GM18499 (cell line): ENCODE measurements around the gene KCNJ6.
"Not testable (repeated sequence)": the region's sequence is repeated elsewhere in the genome, so short reads cannot be mapped to it uniquely, and the experiment has no call there.

Experiments
- ATAC-seq: cut with Tn5 transposase; IDR thresholded peaks from one replicate; pipeline ENCODE4 v1.9.1; 2021; ENCODE audit warnings: moderate number of reproducible peaks; ENCODE audit not compliant: insufficient read depth, unreplicated experiment

Gene KCNJ6

DNA sequence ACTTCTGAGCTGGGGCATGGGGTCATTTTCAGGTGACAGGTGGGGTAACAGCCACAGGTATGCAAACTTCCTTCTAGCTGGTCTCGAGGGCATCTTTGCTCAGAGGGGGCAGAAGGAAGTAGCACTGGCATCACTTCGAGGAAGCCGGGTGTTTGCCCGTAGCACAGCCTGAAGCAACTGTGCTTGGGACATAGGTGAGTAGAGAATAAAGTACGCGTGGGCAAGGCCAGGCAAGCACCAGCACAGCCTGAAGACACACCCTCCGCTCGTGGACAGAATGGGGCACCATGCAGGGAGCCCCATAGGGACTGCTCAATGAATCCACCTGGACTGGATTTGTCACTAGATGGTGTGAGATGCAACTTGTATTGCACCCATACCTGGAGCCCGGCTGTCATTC is 167.1 kb downstream of the KCNJ6 start:
- ATAC-seq = no peak

DNA sequence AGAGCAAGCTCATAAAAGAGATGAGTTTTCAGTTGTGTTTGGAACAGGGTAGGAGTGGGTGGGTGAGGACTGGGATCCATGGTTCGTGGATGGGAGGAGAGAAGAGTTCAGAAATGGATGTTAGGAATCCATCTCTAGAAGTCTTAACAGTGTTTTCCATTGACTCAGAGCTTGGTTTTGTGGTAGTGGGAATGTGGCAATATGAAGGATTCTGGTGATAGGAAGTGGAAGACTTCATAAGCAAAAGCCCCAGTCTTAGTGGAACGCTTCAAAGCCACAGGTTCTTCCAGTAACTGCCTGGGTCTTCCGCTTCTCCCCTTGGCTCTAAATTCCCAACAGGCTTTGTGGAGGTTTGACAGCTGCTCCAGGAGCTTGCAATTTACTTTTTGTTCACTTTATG is 167.9 kb downstream of the KCNJ6 start:
- ATAC-seq = no peak

DNA sequence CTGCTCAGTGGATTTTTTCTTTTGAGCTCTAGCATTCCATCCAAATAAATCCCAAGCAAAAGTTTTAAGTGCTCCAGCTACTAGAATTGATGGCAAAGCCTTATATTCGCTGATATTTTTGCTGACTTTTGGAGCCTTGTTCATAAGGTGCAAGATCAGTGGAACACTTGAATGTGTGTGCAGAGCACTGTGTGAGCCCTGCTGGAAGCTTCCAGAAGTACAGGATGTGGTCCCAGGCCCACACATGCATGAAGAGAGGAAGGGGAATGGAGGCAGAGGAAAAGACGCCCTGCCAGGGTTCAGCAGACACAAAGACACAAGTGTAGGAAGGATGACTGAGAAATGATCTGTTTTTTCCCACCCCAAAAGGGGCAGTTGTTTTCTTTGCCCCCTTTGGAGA is 169.4 kb downstream of the KCNJ6 start:
- no peak for ATAC-seq

DNA sequence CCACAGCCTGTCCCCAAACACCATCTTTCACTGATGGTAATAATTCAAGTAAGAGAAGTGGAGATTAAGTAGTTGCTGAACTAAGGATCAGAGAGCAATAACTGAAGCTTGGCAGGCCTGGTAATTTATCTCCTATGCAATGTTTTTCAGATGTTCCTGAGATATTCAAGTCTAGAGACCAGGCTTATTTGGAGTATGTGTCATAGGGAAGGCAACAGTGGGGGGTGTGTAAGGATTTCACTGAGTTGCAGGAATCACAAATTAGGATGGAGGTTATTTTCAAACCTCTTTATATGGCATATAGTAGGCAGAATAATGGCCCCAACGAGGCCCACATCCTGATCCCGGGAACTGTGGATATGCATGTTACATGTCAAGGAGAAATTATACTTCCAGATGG is 171.7 kb downstream of the KCNJ6 start:
- ATAC-seq = no peak

DNA sequence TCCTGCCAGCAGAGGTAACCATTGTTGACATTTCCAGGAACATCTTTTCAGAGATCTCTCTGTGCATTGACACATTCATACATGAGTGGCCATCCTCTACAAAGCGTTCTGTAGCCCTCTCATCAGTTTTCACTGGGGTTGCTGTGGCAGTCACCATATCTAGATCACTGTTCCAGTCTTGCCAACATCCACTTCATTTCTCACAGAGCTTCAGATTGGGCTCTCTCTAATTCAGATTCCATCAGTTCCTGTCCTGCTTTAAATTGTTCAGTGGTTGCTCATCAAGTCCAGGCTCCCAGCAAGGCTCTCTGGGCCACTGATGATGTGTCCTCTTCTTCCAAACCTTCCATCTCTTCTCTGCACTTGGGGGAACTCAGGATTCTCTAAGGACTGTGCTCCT is 173.7 kb downstream of the KCNJ6 start:
- no peak for ATAC-seq

DNA sequence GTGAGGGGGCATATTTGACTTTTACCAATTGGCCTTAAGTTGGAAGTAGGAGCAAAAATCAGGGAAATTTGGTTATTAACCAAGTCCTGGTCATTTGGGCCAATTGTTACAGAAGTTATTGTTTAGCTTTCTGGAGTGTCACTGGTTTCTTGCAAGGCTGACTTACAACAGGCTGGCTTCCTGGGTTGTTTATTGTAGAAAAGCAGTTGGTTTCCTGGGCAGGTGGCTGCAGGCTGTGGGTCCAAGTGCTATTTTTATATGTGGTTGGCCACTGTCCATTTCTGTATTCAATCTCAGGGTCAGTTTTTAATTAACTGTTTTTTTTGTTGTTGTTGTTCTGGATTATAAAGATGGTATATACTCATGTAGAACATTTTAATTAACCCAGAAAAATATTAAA is 174.1 kb downstream of the KCNJ6 start:
- no peak for ATAC-seq

DNA sequence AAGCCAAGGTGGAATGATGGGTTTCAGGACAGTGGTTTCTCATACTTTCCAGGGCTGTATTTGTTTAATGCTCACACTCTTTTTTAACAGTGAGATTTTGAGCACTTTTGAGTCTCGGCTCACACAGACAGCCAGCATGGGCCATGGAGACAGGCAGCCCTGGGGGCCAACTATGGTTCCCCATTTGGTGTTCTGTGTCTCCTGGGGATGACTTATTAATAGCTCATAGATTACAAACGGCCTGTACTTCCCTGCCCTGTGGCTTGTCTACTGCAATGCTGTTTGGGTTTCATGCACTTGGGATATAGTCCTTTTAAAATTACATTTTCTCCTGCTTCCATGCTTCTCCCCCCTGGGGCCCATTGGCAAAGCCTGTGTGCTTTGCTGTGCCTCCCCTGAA is 178.3 kb downstream of the KCNJ6 start:
- ATAC-seq = no peak

DNA sequence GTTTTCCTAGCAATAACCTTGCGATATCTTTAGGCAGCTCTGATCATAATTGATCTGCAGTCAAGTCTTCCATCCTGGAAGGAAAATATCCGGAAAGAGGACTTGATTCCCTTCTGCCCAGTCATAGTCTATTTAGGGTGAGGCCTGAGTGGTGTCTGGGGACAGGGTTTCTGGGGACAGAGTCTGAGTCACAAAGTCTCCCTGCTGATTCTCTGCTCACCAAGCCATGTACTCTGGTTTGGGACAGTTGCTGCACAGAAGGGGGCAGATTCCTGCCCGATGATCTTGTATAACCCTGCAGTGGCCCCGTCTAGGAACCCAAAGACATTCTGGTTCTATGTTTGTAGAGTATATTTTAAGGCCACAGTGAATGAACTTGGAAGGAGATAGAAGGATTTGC is 178.8 kb downstream of the KCNJ6 start:
- ATAC-seq = no peak

DNA sequence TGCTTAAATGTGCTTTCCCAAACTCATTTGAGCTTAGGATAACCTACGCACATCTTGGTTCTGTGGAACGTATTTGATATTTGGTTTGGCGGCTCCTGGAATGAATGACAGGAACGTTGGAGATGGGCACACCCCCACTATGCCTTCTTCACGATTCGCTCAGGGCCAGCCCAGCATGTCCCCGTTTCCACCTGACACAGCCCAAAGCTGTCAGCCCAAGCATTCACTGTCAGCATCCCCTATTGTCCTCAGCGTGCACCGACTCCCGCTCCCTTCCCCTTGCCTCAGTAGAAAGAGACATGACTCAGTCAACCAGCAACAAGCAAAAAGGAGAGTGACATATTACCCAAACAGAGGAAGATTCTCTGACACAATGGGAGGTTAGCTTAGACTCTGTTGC is 181.4 kb downstream of the KCNJ6 start:
- no peak for ATAC-seq

DNA sequence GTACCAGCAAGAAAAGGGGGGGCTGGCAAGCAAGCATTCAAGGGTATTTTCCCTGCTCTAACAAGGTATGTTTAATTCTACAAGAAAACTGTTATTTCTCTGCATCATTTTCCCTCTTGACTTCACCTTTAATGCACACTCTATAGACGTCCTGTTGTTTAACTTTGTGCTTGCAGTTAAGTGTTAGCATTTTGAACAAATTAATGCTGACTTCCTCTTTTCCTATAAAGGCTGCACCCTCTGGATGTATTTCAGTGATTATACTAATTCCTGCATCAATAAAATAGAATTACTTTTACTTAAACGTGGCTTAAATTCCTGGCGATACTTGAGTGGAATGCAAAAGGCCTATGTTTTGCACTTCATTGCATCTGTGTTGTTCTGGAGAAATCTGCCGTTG is 183.3 kb downstream of the KCNJ6 start:
- ATAC-seq = no peak

DNA sequence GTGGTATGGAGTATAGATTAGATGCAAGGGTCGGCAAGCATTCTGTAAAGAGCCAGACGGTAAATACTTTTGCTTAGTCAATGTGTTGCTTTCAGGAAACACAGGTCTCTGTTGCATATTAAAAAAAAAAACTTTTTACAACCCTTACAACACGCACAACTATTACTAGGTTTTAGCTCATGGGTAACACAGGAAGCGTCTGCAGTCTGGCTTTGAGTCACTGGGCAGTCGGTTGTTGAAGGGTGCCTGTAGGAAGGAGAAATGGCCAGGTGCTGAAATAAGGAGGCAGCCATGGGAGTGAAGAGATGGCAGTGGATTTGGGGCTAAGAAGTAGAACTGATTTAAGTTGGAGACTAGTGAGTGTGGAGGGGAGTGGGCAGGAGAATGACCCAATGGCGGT is 192.1 kb downstream of the KCNJ6 start:
- ATAC-seq = no peak

DNA sequence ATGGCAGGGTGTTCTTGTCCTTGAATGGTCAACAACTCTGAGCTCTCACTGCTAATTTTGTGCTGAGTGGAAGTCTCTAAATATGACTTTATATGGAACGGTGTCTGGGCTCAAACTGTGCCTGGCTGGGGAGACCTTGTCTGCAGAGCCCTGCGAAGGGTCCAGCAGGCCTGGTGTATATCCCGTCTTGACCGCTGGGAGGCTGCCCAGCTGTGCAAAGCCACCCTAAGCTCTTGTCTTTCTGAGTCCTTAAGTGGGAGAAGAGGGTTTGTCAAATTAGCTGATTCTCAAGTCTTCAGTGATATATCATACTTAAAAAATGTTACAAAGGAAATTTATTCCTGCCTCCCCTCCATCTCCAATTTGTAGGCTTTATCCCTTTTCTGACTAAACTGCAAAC is 198.7 kb downstream of the KCNJ6 start:
- no peak for ATAC-seq

DNA sequence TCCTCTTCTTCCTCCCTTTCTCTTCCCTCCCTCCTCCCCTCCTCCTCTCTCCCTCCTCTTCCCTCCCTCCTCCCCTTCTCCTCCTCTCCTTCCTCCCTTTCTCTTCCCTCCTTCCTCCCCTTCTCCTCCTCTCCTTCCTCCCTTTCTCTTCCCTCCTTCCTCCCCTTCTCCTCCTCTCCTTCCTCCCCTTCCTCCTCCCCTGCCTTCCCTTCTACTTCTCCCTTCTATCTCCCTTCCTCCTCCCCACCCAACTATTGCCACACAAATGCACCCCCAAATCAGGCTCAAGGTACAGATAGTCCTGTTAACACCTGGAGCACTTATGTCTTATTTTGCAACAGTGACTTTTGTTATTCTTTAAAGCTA is 203.7 kb downstream of the KCNJ6 start:
- not testable (repeated sequence) for ATAC-seq

DNA sequence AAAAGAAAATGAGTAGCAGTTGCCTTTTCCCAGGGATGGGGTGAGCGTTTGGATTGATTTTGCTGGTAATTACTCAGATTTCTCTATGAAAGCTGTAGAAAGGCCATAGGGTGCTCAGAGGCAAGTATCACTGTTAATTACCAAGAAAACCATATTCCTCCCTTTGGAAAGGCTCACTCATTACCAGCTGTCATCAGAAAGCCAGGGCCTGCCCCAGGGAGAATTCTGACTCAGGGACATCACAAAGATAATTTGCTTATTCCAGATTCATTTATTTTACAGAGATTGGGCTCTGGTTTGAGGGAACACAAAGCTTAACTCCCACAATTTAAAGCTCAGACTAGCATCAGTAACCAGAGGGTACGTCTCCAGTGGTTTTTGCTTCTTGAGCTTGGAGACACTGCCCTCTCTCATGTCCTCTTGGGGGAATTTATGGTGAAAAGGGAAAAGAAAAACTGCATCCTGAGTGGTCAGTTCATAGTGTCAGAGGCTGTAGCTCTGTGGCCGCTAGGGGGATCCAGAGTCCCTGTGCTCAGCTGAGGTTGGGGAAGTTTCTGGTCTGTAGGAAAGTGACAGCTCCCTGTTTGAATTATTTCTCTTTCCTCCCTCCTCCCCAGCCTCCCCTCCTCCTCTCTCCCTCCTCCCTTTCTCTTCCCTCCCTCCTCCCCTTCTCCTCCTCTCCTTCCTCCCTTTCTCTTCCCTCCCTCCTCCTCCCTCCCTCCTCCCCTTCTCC is 204.3 kb downstream of the KCNJ6 start:
- no peak for ATAC-seq

DNA sequence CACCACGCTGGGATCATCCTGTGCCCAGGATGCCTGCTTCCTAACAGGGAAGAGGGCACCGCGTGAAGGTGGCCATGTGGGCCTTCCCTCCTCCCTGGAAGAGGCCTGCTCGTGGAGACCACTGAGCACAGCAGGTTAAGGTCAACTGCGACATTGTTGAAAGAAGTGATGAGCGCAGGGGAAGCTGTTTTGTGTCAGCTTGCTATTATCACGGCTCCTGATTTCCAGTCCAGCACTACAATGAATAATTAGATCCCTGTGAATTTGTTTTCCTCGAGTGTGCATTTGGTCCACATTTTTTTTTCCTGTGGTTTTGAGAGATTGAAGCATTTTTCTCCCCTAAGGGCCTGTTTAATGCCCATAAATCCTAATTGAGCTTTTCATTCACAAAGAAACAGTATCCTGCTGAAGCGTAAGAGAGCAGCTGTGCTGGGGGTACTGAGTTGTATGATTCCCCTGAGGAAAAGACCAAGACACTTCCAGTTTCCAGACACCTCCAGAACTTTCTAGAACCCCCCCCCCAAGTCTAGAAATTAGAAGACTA is 204.9 kb downstream of the KCNJ6 start:
- ATAC-seq = no peak

DNA sequence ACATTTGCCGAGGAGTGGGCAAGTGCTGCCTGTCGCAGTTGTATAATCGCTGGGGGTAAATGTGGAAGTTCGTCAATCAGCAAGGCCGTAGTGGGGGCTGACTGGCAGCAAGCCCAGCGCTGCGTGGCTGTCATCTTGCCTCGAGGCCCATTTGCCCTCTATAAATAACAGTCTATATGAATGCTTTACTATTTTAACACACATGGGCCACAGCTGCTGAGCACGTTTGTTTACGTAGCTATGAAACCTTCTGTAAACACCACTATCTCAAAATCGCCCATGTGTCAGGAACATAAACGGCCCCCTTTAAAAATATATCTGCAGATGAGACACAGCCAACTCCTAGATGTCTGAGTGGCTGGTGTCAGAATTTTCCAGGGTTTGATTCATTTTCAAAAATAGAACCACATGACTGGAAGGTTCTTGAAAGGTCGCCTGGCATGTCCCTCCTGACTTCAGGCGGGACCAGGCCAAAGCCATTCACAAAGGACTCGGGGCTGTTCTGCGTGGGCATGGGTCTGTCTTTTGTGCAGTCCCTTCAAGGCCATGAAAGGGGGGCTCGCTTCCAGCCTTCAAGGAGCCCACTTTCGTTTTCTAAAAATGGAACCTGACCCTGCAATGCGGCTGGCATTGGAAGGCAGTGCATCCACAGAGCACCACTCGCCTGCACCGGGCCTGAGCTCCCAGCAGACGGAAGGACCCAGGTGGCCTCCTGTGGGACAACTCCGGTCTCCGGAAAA is 205.5 kb downstream of the KCNJ6 start:
- ATAC-seq = no peak

DNA sequence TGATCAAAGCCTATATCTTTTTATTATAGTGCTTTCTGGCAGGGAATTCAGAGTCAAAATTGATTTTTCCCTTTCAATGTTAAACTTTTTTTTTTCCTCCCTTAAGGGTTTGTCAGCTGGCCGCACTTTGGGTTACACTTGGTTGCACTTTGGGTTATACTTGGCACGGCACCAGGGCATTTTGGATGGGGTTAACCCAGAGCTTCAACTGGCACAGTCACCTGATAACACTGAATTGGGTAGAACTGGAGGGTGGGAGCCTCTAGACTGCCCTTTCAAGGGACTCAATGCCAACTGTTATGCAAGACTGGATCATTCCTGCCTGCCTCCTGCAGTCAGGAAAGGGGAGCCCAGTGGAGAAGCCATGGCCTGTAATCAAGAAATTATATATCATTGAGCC is 211.5 kb downstream of the KCNJ6 start:
- ATAC-seq = no peak

DNA sequence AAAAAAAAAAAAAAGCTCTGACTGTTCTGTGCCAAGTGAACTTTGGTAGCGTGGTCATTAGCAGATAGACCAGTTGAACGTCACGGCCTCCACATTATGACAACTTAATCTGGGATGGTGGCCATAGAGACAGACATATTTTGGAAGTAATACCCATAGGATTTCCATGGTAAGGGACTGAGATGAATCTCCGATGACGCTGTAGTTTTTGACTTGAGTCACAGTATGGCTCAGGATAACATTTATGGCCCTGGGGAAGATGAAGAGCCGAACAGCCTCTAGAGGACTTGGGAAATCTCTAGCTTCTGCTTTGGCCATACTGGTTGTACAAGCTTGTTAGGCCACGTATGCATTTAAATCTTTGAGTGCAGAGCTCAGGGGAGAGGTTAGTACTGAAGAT is 214.0 kb downstream of the KCNJ6 start:
- ATAC-seq = no peak

DNA sequence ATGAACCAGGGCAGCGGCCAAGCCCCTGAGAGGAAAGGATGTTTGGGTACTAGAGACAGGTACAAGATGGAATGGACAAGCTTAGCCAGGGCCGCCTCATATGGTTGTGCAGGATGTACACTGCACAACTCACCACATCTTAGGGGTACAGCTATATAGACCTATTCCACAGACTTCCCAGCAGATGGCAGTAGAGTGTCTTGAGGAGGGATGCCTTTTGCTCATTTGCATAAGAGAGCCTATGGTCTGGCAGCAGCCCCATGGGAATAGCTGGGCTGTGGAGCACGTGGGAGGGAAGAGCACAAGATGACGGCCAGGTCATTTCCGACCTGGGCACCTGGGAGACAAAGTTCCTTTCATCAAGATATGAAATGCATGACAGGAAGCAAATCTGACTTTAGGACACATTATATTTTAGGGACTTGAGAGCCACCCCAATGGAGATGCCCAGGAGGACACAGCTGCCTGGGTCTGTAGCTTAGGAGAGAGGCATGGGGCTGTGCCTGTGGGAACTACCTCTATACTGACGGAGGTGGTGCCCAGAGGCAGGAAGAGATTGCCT is 215.5 kb downstream of the KCNJ6 start:
- peak; percentile 67 for ATAC-seq

DNA sequence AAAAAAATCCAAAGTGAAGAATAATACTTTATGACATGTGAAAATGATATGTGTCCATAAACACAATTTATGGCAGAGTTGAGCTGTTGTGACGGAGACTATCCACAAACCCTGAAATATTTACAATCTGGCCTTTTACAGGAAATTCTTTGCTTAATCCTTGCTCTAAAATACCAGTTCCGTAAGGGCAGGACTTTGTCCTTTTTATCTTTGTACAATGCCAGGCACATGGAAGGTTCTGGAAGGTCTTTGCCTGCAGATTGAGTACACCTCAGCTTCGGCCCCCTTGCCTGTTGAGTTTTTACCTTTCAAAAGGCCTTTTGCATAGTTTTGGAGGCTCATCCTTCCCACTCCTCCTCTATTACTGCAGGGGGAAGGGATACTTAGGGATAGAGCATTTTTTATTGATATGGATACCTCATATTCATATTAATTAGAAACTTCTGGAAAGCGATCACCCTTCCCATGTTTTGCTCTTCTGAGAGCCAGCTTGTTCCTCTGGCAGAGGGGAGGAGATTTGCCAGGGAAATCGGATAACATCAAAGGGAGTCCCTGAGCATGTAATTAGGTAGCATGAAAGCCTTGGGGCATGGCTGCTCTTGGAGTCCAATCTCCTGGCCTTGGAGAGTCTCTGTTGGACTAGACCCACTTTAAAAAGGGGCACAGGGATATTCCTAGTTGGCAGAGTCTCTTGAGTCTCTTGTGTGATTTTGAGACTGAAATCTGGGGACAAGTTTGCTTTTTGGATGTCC is 217.1 kb downstream of the KCNJ6 start:
- no peak for ATAC-seq

DNA sequence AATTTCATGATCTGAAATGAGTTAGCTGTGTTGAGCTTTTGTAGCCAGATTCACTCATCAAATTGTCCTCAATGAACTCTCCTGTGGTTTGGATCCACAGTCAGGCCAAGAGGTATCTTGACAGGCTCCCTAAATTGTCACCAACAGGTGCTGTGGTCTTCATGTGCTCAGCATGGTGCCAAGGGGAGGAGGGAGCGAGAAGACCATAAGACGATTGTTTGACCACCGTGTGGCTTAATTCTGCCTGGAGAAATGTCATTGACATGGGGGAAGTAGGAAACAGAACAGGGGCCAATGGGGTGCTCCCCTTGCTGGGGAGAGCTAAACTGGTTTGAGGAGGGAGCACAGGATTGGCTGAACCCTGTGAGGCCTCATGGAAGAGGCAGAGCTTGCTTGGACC is 219.3 kb downstream of the KCNJ6 start:
- ATAC-seq = no peak
